ENCODE data around the gene NRXN2. TPM values are rescaled to one million over a fixed set of nuclear protein-coding genes. Genes with fewer than 3 reads are reported as not detected.

The NRXN2 gene
- total RNA-seq, 1 donor from 2014 or later: 10.0 TPM

- H3K4me3 Mint-ChIP-seq: no peak overlapping the region
- no peaks in the 10 kb centered on the region for H3K27me3 Mint-ChIP-seq (ENCODE audit: low read depth)
- no peaks in the 10 kb centered on the region for H3K36me3 Mint-ChIP-seq (ENCODE audit: low read depth)
- DNase-seq (ENCODE audit: low read depth, low spot score): no peak
- no peak overlapping the region for H3K27ac Mint-ChIP-seq (ENCODE audit: unreplicated experiment)
- H3K4me1 Mint-ChIP-seq: peaks cover 16% of the 10 kb centered on the region
- TF ChIP-seq, protein P1, sequence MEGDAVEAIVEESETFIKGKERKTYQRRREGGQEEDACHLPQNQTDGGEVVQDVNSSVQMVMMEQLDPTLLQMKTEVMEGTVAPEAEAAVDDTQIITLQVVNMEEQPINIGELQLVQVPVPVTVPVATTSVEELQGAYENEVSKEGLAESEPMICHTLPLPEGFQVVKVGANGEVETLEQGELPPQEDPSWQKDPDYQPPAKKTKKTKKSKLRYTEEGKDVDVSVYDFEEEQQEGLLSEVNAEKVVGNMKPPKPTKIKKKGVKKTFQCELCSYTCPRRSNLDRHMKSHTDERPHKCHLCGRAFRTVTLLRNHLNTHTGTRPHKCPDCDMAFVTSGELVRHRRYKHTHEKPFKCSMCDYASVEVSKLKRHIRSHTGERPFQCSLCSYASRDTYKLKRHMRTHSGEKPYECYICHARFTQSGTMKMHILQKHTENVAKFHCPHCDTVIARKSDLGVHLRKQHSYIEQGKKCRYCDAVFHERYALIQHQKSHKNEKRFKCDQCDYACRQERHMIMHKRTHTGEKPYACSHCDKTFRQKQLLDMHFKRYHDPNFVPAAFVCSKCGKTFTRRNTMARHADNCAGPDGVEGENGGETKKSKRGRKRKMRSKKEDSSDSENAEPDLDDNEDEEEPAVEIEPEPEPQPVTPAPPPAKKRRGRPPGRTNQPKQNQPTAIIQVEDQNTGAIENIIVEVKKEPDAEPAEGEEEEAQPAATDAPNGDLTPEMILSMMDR (conservative IDR thresholded peaks at IDR 0.05): no peak
- no peaks in the 10 kb centered on the region for H3K9me3 Mint-ChIP-seq
Measured at GRCh38 chr11:64571050-64571409, 152.0 kb downstream of the NRXN2 start.

DNA sequence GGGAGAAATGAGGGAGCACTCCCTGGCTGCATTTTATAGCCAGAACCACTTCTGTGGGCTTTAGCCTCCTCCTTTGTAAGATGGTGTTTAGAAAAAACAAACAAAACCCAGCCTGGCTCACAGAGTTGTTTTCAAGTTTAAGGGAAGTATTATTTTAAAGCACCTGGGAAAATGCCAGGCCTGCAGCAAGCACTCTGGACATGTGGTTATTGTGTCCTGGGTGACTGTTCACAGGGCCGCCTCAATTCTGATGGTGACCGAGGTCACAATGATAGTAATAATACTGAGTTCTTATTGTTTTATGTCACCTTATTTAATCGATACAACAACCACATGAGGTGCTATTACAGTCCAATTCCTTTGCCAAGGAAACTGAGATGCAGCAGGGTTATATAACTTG is 152.7 kb downstream of the NRXN2 start:
- Mint-ChIP-seq H3K9me3 (no peaks in the 10 kb centered on the region), H3K4me1 (peaks cover 23% of the 10 kb centered on the region), H3K27me3 (ENCODE audit: low read depth) (no peaks in the 10 kb centered on the region), H3K4me3 (no peak overlapping the region), H3K36me3 (ENCODE audit: low read depth) (no peaks in the 10 kb centered on the region), H3K27ac (ENCODE audit: unreplicated experiment) (no peak overlapping the region)
- TF ChIP-seq, protein P1 (conservative IDR thresholded peaks at IDR 0.05): no peak
- no peak for DNase-seq (ENCODE audit: low read depth, low spot score)

- Mint-ChIP-seq H3K27ac (ENCODE audit: unreplicated experiment) (no peak overlapping the region), H3K36me3 (ENCODE audit: low read depth) (no peaks in the 10 kb centered on the region), H3K4me3 (no peak overlapping the region), H3K4me1 (peaks cover 23% of the 10 kb centered on the region), H3K9me3 (no peaks in the 10 kb centered on the region), H3K27me3 (ENCODE audit: low read depth) (no peaks in the 10 kb centered on the region)
- DNase-seq (ENCODE audit: low read depth, low spot score): no peak
- TF ChIP-seq, protein P1 (conservative IDR thresholded peaks at IDR 0.05): no peak
Measured at GRCh38 chr11:64569300-64569970, 153.6 kb downstream of the NRXN2 start.

DNA sequence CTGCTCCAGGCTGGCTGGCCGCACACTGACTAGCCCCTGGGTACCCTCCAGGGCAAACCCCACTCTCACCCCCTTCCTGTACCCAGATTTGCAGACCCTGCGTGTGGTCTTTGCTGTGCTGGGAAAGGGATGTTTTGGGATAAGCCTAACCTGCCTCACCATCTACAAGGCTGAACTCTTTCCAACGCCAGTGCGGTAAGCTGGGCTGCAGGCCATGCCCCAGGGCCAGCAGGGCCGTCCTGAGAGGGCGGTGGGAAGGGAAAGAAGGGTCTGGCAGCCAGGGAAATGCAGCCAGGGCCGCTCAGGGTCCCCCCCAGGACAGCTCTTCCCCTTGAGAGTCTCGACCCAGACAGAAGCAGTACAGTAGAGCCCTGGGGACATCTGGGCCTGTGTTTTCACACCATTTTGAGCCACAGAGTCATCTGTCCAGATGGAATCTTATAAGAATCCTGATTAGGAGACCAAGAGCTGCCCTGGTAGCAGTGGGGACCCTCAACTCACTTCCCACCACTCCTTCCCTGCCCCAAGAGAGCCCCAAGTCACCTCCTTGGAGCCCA is 154.3 kb downstream of the NRXN2 start:
- no peaks in the 10 kb centered on the region for H3K36me3 Mint-ChIP-seq (ENCODE audit: low read depth)
- TF ChIP-seq, protein P1 (conservative IDR thresholded peaks at IDR 0.05): no peak
- no peaks in the 10 kb centered on the region for H3K27me3 Mint-ChIP-seq (ENCODE audit: low read depth)
- H3K9me3 Mint-ChIP-seq: no peaks in the 10 kb centered on the region
- DNase-seq (ENCODE audit: low read depth, low spot score): no peak
- H3K4me3 Mint-ChIP-seq: no peak overlapping the region
- no peak overlapping the region for H3K27ac Mint-ChIP-seq (ENCODE audit: unreplicated experiment)
- peaks cover 23% of the 10 kb centered on the region for H3K4me1 Mint-ChIP-seq

GRCh38 chr11:64568041-64568571 is 154.9 kb downstream of the NRXN2 start:
- TF ChIP-seq, protein P1 (conservative IDR thresholded peaks at IDR 0.05): no peak
- H3K36me3 Mint-ChIP-seq (ENCODE audit: low read depth): no peaks in the 10 kb centered on the region
- H3K9me3 Mint-ChIP-seq: no peaks in the 10 kb centered on the region

More at GRCh38 chr11:64568041-64568571, 154.9 kb downstream of the NRXN2 start:
- Mint-ChIP-seq H3K4me3 (no peak overlapping the region), H3K27ac (ENCODE audit: unreplicated experiment) (no peak overlapping the region), H3K27me3 (ENCODE audit: low read depth) (no peaks in the 10 kb centered on the region), H3K4me1 (peaks cover 23% of the 10 kb centered on the region)
- no peak for DNase-seq (ENCODE audit: low read depth, low spot score)
